OCI-LY1 (cell line): Measurements from ENCODE around the gene GET3.

ENCODE experiments used
- EZH2 ChIP-seq: fragments of 200-600 bp; sonication (generic), shearing (Covaris generic); IDR thresholded peaks from 2 replicates; pipeline ENCODE4 v1.8.0; 2017; ENCODE audit warnings: borderline replicate concordance, mixed run types, mild to moderate bottlenecking, antibody characterized with exemption, low read length, moderate library complexity, mixed read lengths
- TF ChIP-seq, protein P1 (sequence below): fragments of 200-600 bp; sonication (generic), shearing (Covaris generic); IDR thresholded peaks from 2 replicates; pipeline ENCODE4 v1.5.1; 2017; ENCODE audit warnings: mild to moderate bottlenecking, antibody characterized with exemption, low read length, moderate library complexity, mixed read lengths

DNA sequence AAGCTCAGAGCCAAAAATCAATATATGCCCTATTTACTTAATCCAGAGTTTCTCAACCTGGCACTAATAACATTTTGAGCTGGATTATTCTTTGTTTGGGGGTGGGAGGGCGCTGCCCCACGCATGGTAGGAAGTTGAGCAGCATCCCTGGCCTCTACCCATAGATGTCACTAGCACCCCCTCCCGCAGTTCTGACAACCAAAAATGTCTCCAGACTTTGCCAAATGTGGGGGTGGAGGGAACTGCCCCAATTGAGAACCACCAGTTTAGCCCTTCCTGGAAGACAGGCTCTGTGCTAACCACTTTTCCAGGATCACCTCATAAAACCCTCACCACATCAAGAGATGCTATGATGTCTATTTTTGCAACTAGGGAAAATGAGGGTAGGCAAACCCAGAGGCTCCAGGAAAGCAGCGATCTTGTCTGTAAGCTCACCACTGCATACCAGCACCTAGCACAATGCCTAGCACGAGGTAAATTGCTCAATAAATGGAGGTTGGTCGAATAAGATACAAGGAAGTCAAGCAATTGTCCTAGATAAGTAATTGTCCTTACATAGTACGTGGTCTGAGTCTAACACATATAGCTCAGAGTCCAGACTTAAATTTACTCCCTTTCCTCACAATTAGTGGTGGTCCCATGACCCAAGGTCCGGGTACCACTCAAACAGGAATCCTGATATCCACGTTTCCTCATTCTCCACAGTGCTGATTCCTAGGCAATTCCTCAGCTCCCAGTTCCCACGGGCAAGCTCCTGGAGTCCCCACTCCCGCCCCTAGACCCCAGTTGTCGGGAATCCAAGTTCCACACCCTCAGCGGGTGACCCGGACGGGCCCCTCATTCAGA, 3.7 kb upstream of the GET3 start:
- TF ChIP-seq, protein P1, sequence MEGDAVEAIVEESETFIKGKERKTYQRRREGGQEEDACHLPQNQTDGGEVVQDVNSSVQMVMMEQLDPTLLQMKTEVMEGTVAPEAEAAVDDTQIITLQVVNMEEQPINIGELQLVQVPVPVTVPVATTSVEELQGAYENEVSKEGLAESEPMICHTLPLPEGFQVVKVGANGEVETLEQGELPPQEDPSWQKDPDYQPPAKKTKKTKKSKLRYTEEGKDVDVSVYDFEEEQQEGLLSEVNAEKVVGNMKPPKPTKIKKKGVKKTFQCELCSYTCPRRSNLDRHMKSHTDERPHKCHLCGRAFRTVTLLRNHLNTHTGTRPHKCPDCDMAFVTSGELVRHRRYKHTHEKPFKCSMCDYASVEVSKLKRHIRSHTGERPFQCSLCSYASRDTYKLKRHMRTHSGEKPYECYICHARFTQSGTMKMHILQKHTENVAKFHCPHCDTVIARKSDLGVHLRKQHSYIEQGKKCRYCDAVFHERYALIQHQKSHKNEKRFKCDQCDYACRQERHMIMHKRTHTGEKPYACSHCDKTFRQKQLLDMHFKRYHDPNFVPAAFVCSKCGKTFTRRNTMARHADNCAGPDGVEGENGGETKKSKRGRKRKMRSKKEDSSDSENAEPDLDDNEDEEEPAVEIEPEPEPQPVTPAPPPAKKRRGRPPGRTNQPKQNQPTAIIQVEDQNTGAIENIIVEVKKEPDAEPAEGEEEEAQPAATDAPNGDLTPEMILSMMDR = peak; percentile 85
- TF ChIP-seq EZH2 = no peak
